Testis (tissue), 2 donors: ENCODE data around the gene ZNF777.

Experiments
- POLR2A ChIP-seq: fragments of 450-650 bp; IDR thresholded peaks from one replicate; pipeline ENCODE4 v1.6.1; 2017; ENCODE audit warnings: antibody characterized with exemption, mild to moderate bottlenecking, moderate library complexity
- TF ChIP-seq, protein P1 (sequence below), 3 experiments: fragments of 450-650 bp in 2 of 3; fragments of 200-600 bp in 1 of 3; sonication (generic) in 1 of 3; IDR thresholded peaks; one replicate each; pipeline ENCODE4 v1.5.1; 2016 to 2019; ENCODE audit warnings: antibody characterized with exemption in 3 of 3, mild to moderate bottlenecking in 2 of 3, moderate library complexity in 1 of 3

DNA sequence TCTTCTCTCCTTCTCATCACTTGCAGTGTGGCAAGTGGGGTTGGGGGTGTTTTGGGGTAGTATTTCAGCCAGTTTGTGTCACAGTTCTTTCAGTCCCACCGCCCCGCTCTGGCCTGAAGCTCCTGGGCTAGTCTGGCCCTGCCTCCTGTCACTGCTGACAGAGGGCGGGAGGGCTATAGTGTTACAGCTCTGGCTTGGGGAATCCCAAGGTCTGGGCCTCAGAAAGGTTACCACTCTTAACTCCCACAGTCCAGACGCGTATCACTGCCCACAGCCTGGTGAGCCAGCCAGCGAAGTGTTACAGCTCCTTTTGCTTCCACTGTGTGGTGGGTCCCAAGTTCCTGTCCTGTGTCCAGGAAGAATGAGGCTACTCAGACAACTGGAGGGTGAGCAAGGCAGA lies 56.0 kb downstream of the ZNF777 start:
- TF ChIP-seq, protein P1, sequence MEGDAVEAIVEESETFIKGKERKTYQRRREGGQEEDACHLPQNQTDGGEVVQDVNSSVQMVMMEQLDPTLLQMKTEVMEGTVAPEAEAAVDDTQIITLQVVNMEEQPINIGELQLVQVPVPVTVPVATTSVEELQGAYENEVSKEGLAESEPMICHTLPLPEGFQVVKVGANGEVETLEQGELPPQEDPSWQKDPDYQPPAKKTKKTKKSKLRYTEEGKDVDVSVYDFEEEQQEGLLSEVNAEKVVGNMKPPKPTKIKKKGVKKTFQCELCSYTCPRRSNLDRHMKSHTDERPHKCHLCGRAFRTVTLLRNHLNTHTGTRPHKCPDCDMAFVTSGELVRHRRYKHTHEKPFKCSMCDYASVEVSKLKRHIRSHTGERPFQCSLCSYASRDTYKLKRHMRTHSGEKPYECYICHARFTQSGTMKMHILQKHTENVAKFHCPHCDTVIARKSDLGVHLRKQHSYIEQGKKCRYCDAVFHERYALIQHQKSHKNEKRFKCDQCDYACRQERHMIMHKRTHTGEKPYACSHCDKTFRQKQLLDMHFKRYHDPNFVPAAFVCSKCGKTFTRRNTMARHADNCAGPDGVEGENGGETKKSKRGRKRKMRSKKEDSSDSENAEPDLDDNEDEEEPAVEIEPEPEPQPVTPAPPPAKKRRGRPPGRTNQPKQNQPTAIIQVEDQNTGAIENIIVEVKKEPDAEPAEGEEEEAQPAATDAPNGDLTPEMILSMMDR (IDR thresholded peaks at IDR 0.05) = no peak
- TF ChIP-seq POLR2A = no peak
